Measurements from ENCODE around the gene LYPD4.

- TF ChIP-seq, protein P1, sequence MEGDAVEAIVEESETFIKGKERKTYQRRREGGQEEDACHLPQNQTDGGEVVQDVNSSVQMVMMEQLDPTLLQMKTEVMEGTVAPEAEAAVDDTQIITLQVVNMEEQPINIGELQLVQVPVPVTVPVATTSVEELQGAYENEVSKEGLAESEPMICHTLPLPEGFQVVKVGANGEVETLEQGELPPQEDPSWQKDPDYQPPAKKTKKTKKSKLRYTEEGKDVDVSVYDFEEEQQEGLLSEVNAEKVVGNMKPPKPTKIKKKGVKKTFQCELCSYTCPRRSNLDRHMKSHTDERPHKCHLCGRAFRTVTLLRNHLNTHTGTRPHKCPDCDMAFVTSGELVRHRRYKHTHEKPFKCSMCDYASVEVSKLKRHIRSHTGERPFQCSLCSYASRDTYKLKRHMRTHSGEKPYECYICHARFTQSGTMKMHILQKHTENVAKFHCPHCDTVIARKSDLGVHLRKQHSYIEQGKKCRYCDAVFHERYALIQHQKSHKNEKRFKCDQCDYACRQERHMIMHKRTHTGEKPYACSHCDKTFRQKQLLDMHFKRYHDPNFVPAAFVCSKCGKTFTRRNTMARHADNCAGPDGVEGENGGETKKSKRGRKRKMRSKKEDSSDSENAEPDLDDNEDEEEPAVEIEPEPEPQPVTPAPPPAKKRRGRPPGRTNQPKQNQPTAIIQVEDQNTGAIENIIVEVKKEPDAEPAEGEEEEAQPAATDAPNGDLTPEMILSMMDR (optimal IDR thresholded peaks at IDR 0.05 in 1 of 3, IDR thresholded peaks at IDR 0.05 in 1 of 3, conservative IDR thresholded peaks at IDR 0.05 in 1 of 3; ENCODE audit: extremely low read depth in 1 of 3, insufficient read depth in 2 of 3, low read length in 3 of 3), result no peak
- TF ChIP-seq EZH2 (IDR thresholded peaks at IDR 0.05; ENCODE audit: low read length), result no peak
These were observed 51.1 kb downstream of the LYPD4 start for GRCh38 chr19:41793414-41793727.
